Left lung (tissue), 10 donors: ENCODE results near the gene DAP3. TPM values are rescaled to one million over a fixed set of nuclear protein-coding genes. Genes with fewer than 3 reads are reported as not detected.
"Not testable (repeated sequence)": the region's sequence is repeated elsewhere in the genome, so short reads cannot be mapped to it uniquely, and the experiment has no call there.

Source experiments
- ATAC-seq: fragments of 200-7000 bp; cut with Tn5 transposase; one replicate; pipeline ENCODE4 v1.9.1; 2020; ENCODE audit warnings: moderate library complexity
- DNase-seq, 4 donors: peaks; one replicate each; pipeline ENCODE4 v3.0.0-alpha.2; 2013 to 2020
- H3K27ac ChIP-seq, 2 donors: fragments of 200-600 bp; sonication (generic) in 1 of 2; one replicate each; pipeline versions ENCODE4 v1.5.0 to v1.8.0; 2020 to 2021
- H3K27me3 ChIP-seq, 2 donors: fragments of 200-600 bp; sonication (generic) in 1 of 2; one replicate each; pipeline versions ENCODE4 v1.5.0 to v1.8.0; 2020 to 2021
- H3K36me3 ChIP-seq, 2 donors: fragments of 200-600 bp; sonication (generic) in 1 of 2; one replicate each; pipeline versions ENCODE4 v1.5.0 to v1.8.0; 2020 to 2021
- H3K4me1 ChIP-seq, 2 donors: fragments of 200-600 bp; one replicate each; pipeline ENCODE4 v1.8.0; 2021
- H3K4me3 ChIP-seq, 2 donors: fragments of 200-600 bp; sonication (generic) in 1 of 2; one replicate each; pipeline versions ENCODE4 v1.5.0 to v1.8.0; 2020 to 2021; ENCODE audit warnings: mild to moderate bottlenecking in 1 of 2
- H3K9me3 ChIP-seq, 2 donors: fragments of 200-600 bp; sonication (generic) in 1 of 2; one replicate each; pipeline versions ENCODE4 v1.5.0 to v1.8.0; 2020 to 2021
- intact Hi-C, 2 donors: fragments of 100-400 bp; cut with DNase I; formaldehyde crosslinking; loops; one replicate each; pipeline versions ENCODE4 v1.11.2 to v1.14.2; 2022
- polyA plus RNA-seq, 6 donors: library from polyadenylated mRNA; unstranded; fragments of 120-200 nt; gene quantifications; one replicate each; pipeline ENCODE4 v1.2.1, GENCODE V29; 2013; ENCODE audit not compliant: insufficient read length in 6 of 6
- total RNA-seq, 2 donors: library from RNA; stranded (reverse); fragmentation: NEBNext Ultra II Directional; extraction: Animal tissue kit (Norgen Biotek cat#: 25700); gene quantifications; one replicate each; pipeline ENCODE4 v1.2.1, GENCODE V29; 2021
- TF ChIP-seq, protein P1 (sequence below), 2 donors: fragments of 200-600 bp; sonication (generic) in 1 of 2; IDR thresholded peaks; one replicate each; pipeline versions ENCODE4 v1.5.0 to v1.8.0; 2021; ENCODE audit warnings: antibody characterized with exemption in 2 of 2
- donor health status: DM: no; HTN: yes; CAD: no.
- donor health status: DM: no; HTN: no; CAD: no.

The DAP3 gene
- total and polyA plus RNA-seq, 8 donors: 71.7 to 141 (median 124) TPM

DNA sequence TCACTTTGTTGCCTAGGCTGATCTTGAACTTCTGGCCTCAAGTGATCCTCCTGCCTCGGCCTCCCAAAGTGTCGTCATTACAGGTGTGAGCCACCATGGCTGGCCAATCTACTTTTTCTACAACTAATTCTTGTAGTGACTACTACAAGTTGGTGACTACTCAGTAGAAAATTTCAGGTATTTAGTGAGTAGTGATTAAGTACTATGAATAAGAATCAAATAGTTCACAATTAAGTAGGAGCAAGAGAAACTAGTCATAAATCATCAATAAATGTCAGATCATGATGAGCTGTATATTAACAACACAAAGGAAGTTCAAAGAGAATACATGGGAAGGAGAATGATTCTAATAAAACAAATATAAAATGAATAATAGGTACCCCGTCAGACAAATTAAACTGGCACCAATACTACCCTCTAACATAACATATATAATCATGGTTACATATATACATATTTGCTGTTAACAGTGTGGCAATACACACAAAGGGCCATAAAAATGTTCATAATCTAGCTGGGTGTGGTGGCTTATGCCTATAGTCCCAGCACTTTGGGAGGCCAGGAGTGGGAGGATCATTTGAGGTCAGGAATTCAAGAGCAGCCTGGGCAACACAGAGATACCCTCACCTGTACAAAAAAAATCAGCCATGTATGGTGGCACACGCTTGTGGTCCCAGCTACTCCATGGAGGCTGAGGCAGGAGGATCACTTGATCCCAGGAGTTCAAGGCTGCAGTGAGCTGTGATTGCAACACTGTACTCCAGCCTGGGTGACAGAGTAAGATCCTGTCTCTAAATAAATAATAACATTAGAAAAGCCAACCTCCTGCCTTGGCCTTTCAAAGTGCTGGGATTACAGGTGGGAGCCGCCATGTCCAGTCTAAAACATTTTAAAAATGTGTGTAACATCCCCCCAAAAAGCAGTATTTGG is 19.4 kb upstream of the DAP3 start:
- DNase-seq: no peak
- Histone ChIP-seq H3K27me3 (no peaks in the 10 kb centered on the region), H3K4me3 (no peak overlapping the region), H3K36me3 (peaks cover 6 to 99% of the 10 kb centered on the region in 2 donors), H3K9me3 (no peaks in the 10 kb centered on the region), H3K27ac (no peak overlapping the region), H3K4me1 (no peaks in the 10 kb centered on the region)
- TF ChIP-seq, protein P1, sequence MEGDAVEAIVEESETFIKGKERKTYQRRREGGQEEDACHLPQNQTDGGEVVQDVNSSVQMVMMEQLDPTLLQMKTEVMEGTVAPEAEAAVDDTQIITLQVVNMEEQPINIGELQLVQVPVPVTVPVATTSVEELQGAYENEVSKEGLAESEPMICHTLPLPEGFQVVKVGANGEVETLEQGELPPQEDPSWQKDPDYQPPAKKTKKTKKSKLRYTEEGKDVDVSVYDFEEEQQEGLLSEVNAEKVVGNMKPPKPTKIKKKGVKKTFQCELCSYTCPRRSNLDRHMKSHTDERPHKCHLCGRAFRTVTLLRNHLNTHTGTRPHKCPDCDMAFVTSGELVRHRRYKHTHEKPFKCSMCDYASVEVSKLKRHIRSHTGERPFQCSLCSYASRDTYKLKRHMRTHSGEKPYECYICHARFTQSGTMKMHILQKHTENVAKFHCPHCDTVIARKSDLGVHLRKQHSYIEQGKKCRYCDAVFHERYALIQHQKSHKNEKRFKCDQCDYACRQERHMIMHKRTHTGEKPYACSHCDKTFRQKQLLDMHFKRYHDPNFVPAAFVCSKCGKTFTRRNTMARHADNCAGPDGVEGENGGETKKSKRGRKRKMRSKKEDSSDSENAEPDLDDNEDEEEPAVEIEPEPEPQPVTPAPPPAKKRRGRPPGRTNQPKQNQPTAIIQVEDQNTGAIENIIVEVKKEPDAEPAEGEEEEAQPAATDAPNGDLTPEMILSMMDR (IDR thresholded peaks at IDR 0.05): no peak
- intact Hi-C loops: no loop called here
- ATAC-seq: no peak

DNA sequence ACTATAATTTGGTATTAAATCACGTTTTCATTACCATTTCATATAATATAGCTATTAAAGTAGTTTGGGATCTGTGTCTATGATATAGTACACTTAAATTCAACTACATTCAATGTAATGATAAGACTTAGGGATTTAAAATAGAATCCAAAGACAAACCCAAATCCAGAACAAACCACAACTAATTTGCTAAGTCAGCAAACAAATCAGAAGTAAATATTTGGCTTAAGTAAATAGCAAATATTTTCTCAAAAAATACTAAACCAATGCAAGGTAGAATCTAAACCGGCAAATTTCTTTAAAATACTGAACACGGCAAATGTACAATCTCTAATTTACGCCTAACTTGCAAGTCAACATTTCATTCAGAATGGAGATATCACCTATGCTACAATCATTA is 17.1 kb upstream of the DAP3 start:
- TF ChIP-seq, protein P1 (IDR thresholded peaks at IDR 0.05): no peak
- H3K36me3 ChIP-seq: peaks cover 6 to 99% of the 10 kb centered on the region in 2 donors
- intact Hi-C loops: no loop called here
- H3K4me1 ChIP-seq: peaks cover 0 to 3% of the 10 kb centered on the region in 2 donors
- ATAC-seq (no peak), DNase-seq (no peak)
- no peaks in the 10 kb centered on the region for H3K27me3 ChIP-seq
- H3K27ac ChIP-seq: no peak overlapping the region
- H3K4me3 ChIP-seq: no peak overlapping the region
- H3K9me3 ChIP-seq: no peaks in the 10 kb centered on the region

DNA sequence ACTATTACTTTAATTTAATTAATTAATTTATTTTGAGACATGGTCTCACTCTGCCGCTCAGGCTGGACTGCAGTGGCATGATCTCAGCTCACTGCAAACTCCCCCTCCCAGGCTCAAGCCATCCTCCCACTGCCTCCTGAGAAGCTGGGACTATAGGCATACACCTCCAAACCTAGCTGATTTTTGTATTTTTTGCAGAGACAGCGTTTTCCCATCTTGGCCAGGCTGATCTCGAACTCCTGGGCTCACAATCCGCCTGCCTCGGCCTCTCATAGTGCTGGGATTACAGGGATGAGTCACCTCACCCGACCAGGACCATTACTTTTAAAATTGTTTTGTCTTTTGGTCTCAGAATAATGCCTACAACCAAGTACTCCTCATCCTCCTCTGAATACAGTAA is 15.9 kb upstream of the DAP3 start:
- peaks cover 6 to 99% of the 10 kb centered on the region in 2 donors for H3K36me3 ChIP-seq
- intact Hi-C loops: no loop called here
- TF ChIP-seq, protein P1 (IDR thresholded peaks at IDR 0.05): no peak

DNA sequence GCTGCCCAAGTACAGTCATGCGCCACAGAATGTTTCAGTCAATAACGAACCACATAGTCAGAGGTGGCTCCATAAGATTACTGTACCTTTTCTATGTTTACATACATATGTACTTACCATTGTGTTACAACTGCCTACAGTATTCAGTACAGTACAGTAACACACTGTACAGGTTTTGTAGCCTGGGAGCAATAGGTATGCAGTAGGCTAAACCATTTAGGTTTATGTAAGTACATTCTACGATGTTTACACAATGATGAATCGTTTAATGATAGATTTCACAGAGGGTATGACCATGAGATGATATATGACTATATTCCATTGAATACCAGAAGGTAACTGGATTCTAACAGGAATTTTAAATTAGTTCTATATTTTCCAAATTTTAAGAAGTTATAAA is 10.9 kb upstream of the DAP3 start:
- H3K36me3 ChIP-seq: peaks cover 4 to 86% of the 10 kb centered on the region in 2 donors

More for the DNA sequence above, 15.9 kb upstream of the DAP3 start:
- H3K9me3 ChIP-seq: no peaks in the 10 kb centered on the region
- no peak overlapping the region for H3K4me3 ChIP-seq
- peaks cover 0 to 3% of the 10 kb centered on the region in 2 donors for H3K4me1 ChIP-seq
- ATAC-seq (no peak), DNase-seq (no peak)
- H3K27me3 ChIP-seq: no peaks in the 10 kb centered on the region
- no peak overlapping the region for H3K27ac ChIP-seq

DNA sequence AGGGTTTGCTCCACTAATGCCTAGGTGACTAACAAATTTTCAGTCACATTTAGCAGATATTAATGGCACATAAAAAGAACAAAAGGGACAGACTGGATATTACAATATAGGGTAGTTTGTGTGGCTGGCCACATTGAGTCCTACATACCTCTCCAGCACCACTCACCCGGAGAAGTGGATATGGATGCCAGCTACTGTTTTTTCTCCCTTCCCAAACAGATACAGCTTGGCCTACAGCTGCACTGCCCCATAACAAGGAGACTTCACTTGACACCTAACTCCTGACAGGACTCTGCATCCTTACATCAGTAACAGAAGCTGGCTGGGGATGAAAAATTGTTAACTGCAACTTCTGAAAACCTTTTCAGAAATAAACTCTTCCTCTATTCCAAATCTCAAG is 9.9 kb upstream of the DAP3 start:
- ATAC-seq, H3K27ac ChIP-seq, H3K4me3 ChIP-seq, intact Hi-C loops, H3K9me3 ChIP-seq, DNase-seq, H3K27me3 ChIP-seq: not testable (repeated sequence)
- Histone ChIP-seq H3K36me3 (peaks cover 4 to 81% of the 10 kb centered on the region in 2 donors), H3K4me1 (peaks cover 0 to 21% of the 10 kb centered on the region in 2 donors)

More for the DNA sequence above, 10.9 kb upstream of the DAP3 start:
- ATAC-seq: no peak
- Histone ChIP-seq H3K27me3 (no peaks in the 10 kb centered on the region), H3K27ac (no peak overlapping the region), H3K9me3 (no peaks in the 10 kb centered on the region), H3K4me1 (peaks cover 0 to 11% of the 10 kb centered on the region in 2 donors), H3K4me3 (no peak overlapping the region)
- no peak for DNase-seq
- intact Hi-C loops: no loop called here
- TF ChIP-seq, protein P1 (IDR thresholded peaks at IDR 0.05): no peak
